GM12878 (cell line): ENCODE results near the gene SNRPD3.

Source experiments
- CHD1 ChIP-seq: IDR thresholded peaks from 2 replicates; pipeline ENCODE4 v1.6.1; 2012; ENCODE audit warnings: low read depth, low read length, improper control_type of control experiment
- CTCF ChIP-seq, 3 experiments: IDR thresholded peaks in 2 of 3; conservative IDR thresholded peaks in 1 of 3; 2 replicates each; pipeline ENCODE4 v1.5.1; 2011; ENCODE audit warnings: low read depth in 3 of 3, low read length in 3 of 3, mild to moderate bottlenecking in 3 of 3, control low read depth in 2 of 3, moderate library complexity in 2 of 3, inconsistent platforms in 1 of 3, mixed read lengths in 1 of 3; ENCODE audit not compliant: control insufficient read depth in 2 of 3, insufficient read depth in 1 of 3; ENCODE audit errors: extremely low read depth in 1 of 3
- NR2C2 ChIP-seq: IDR thresholded peaks from 2 replicates; pipeline ENCODE4 v1.6.1; 2011; ENCODE audit warnings: borderline replicate concordance, low read depth; ENCODE audit not compliant: control insufficient read depth, insufficient read length
- POLR2AphosphoS5 ChIP-seq: IDR thresholded peaks from 2 replicates; pipeline ENCODE4 v1.6.1; 2011; ENCODE audit warnings: mild to moderate bottlenecking, low read length, inconsistent platforms
- RFX5 ChIP-seq: IDR thresholded peaks from 2 replicates; pipeline ENCODE4 v1.6.1; 2011; ENCODE audit warnings: low read depth, low read length, improper control_type of control experiment
- SP1 ChIP-seq: IDR thresholded peaks from one replicate; pipeline ENCODE4 v1.6.1; 2011; ENCODE audit warnings: low read depth, low read length
- TCF12 ChIP-seq: IDR thresholded peaks from 2 replicates; pipeline ENCODE4 v1.6.1; 2011; ENCODE audit warnings: low read depth, mild to moderate bottlenecking, low read length
- ZNF592 ChIP-seq: fragments of 450-650 bp; IDR thresholded peaks from 2 replicates; pipeline ENCODE4 v1.6.1; 2017; ENCODE audit warnings: mild to moderate bottlenecking, moderate library complexity

- no peak for TF ChIP-seq ZNF592
- TF ChIP-seq RFX5, result no peak
- TF ChIP-seq CTCF (IDR thresholded peaks at IDR 0.05 in 2 of 3, conservative IDR thresholded peaks at IDR 0.05 in 1 of 3; ENCODE audit: control insufficient read depth in 2 of 3, extremely low read depth in 1 of 3, insufficient read depth in 1 of 3, low read depth in 3 of 3, low read length in 3 of 3), result no peak
- no peak for TF ChIP-seq CHD1
- no peak for TF ChIP-seq POLR2AphosphoS5
- no peak for TF ChIP-seq TCF12
- TF ChIP-seq SP1, result no peak
- TF ChIP-seq NR2C2, result no peak
These were observed 40.1 kb downstream of the SNRPD3 start for GRCh38 chr22:24595863-24596262.
